Motor neuron (in vitro differentiated cells): ENCODE measurements around the gene POLE4. TPM values are rescaled to one million over a fixed set of nuclear protein-coding genes. Genes with fewer than 3 reads are reported as not detected.

ENCODE experiments used
- ATAC-seq, 8 experiments: fragments of 200-7000 bp; cut with Tn5 transposase; replicated peaks in 6 of 8; 2 replicates each; pipeline ENCODE4 v1.8.0; 2021; ENCODE audit warnings: mild to moderate bottlenecking in 8 of 8, moderate library complexity in 8 of 8
- H3K27ac ChIP-seq, 2 donors: fragments of 250-450 bp; sonication (Bioruptor Pico); 2 replicates each; pipeline ENCODE4 v1.9.0; 2021; ENCODE audit warnings: antibody characterized with exemption in 2 of 2, mild to moderate bottlenecking in 2 of 2, moderate library complexity in 1 of 2
- H3K4me1 ChIP-seq, 2 donors: fragments of 250-450 bp; sonication (Bioruptor Pico); replicated peaks in 1 of 2; 2 replicates each; pipeline ENCODE4 v1.6.1; 2021; ENCODE audit warnings: antibody characterized with exemption in 2 of 2, mild to moderate bottlenecking in 2 of 2, moderate library complexity in 1 of 2
- H3K4me3 ChIP-seq, 5 donors: fragments of 250-450 bp; sonication (Bioruptor Pico); 2 replicates each; pipeline ENCODE4 v1.9.0; 2021; ENCODE audit warnings: antibody characterized with exemption in 5 of 5, mild to moderate bottlenecking in 5 of 5, moderate library complexity in 4 of 5
- WGBS, 10 experiments: fragments of 450-650 bp; shearing (Covaris generic); methylation state at CpG; one replicate each; pipeline ENCODE4 v1.0.0; 2022; 5-methylcytosine and 5-hydroxymethylcytosine counted together
- in situ Hi-C, 9 experiments: fragments of 400-800 bp; cut with MboI; loops; one replicate each; pipeline ENCODE4 v1.15.0; 2021; ENCODE audit warnings: low sequenced_read_pairs in 9 of 9, low pct_unique_long_range_greater_than_20kb in 2 of 9; ENCODE audit not compliant: unreplicated experiment in 9 of 9
- total RNA-seq, 8 experiments: library from RNA; unstranded; fragments of 300-600 nt; gene quantifications; 2 replicates each; pipeline versions ENCODE4 v1.2.3 to v1.2.4, GENCODE V29; 2022

Gene POLE4
- total RNA-seq, 8 experiments from 2014 or later, result 23.2 to 68.9 (median 33.7) TPM

- ATAC-seq, result peak in 3 of 8 experiments; percentile 34 to 45 (median 43)
- H3K4me1 ChIP-seq, result no peaks in the 10 kb centered on the region
- no peak overlapping the region for H3K27ac ChIP-seq
- WGBS, 10 experiments, result 60 to 100% (median 91%) methylated on average over 1 to 5 of the region's 11 CpGs; no CpG with 5 or more reads in 2 of the 10 experiments
- no peak overlapping the region for H3K4me3 ChIP-seq
- in situ Hi-C loops, result loop anchor here in 3 of 9 experiments (25.0 kb wide), 1 partner anchor 688 kb away; no protein-coding TSS in a partner anchor
These were observed 33.8 kb upstream of the POLE4 start for GRCh38 chr2:74924463-74925265.

GRCh38 chr2:74925361-74925786 lies 33.1 kb upstream of the POLE4 start:
- 0 to 80% (median 40%) methylated on average over 1 of the region's 2 CpGs; no CpG with 5 or more reads in 5 of the 10 experiments for WGBS, 10 experiments
- peak in 1 of 8 experiments; percentile 59 for ATAC-seq
- no peak overlapping the region for H3K4me3 ChIP-seq
- in situ Hi-C loops, result no loop called here
- H3K4me1 ChIP-seq, result no peaks in the 10 kb centered on the region
- no peak overlapping the region for H3K27ac ChIP-seq

GRCh38 chr2:74927621-74928020 lies 30.8 kb upstream of the POLE4 start:
- 60 to 100% (median 81%) methylated on average over 1 to 5 of the region's 5 CpGs; no CpG with 5 or more reads in 3 of the 10 experiments for WGBS, 10 experiments
- no peak for ATAC-seq
- Histone ChIP-seq H3K4me1 (no peaks in the 10 kb centered on the region), H3K27ac (no peak overlapping the region), H3K4me3 (no peak overlapping the region)
- in situ Hi-C loops, result no loop called here

- in situ Hi-C loops, result no loop called here
- Histone ChIP-seq H3K4me3 (no peak overlapping the region), H3K27ac (no peak overlapping the region), H3K4me1 (peaks cover 0 to 2% of the 10 kb centered on the region in 2 donors)
- 8 to 93% (median 84%) methylated on average over 2 to 8 of the region's 8 CpGs; no CpG with 5 or more reads in 1 of the 10 experiments for WGBS, 10 experiments
- ATAC-seq, result no peak
These were observed 27.5 kb upstream of the POLE4 start for GRCh38 chr2:74930811-74931486.

GRCh38 chr2:74931940-74932339 lies 26.5 kb upstream of the POLE4 start:
- H3K4me1 ChIP-seq, result peaks cover 0 to 2% of the 10 kb centered on the region in 2 donors
- in situ Hi-C loops, result no loop called here
- 20 to 100% (median 71%) methylated on average over 1 to 2 of the region's 2 CpGs; no CpG with 5 or more reads in 2 of the 10 experiments for WGBS, 10 experiments
- no peak for ATAC-seq
- H3K27ac ChIP-seq, result no peak overlapping the region
- no peak overlapping the region for H3K4me3 ChIP-seq

GRCh38 chr2:74935975-74936391 lies 22.5 kb upstream of the POLE4 start:
- Histone ChIP-seq H3K4me3 (no peak overlapping the region), H3K27ac (no peak overlapping the region), H3K4me1 (peaks cover 0 to 2% of the 10 kb centered on the region in 2 donors)
- WGBS, 10 experiments, result 30 to 100% (median 100%) methylated on average over 1 to 4 of the region's 4 CpGs; no CpG with 5 or more reads in 1 of the 10 experiments
- peak in 2 of 8 experiments; percentile 40 to 52 for ATAC-seq
- in situ Hi-C loops, result no loop called here

GRCh38 chr2:74937221-74937880 lies 21.1 kb upstream of the POLE4 start:
- no peak overlapping the region for H3K4me3 ChIP-seq
- peaks cover 0 to 2% of the 10 kb centered on the region in 2 donors for H3K4me1 ChIP-seq
- ATAC-seq, result no peak
- in situ Hi-C loops, result no loop called here
- H3K27ac ChIP-seq, result no peak overlapping the region
- WGBS, 10 experiments, result 0 to 100% (median 91%) methylated on average over 1 to 6 of the region's 6 CpGs

- ATAC-seq, result no peak
- no peak overlapping the region for H3K4me3 ChIP-seq
- H3K4me1 ChIP-seq, result peaks cover 0 to 2% of the 10 kb centered on the region in 2 donors
- in situ Hi-C loops, result no loop called here
- 66 to 100% (median 92%) methylated on average over 1 to 4 of the region's 4 CpGs for WGBS, 10 experiments
- H3K27ac ChIP-seq, result no peak overlapping the region
These were observed 20.2 kb upstream of the POLE4 start for GRCh38 chr2:74938264-74938663.

GRCh38 chr2:74939919-74940812 lies 18.3 kb upstream of the POLE4 start:
- Histone ChIP-seq H3K4me3 (no peak overlapping the region), H3K27ac (no peak overlapping the region), H3K4me1 (peaks cover 0 to 2% of the 10 kb centered on the region in 2 donors)
- 30 to 100% (median 83%) methylated on average over 2 to 7 of the region's 7 CpGs for WGBS, 10 experiments
- in situ Hi-C loops, result no loop called here
- no peak for ATAC-seq

- no peaks in the 10 kb centered on the region for H3K4me1 ChIP-seq
- in situ Hi-C loops, result no loop called here
- 40 to 100% (median 83%) methylated on average over 1 to 3 of the region's 3 CpGs; no CpG with 5 or more reads in 3 of the 10 experiments for WGBS, 10 experiments
- no peak overlapping the region for H3K4me3 ChIP-seq
- ATAC-seq, result no peak
- no peak overlapping the region for H3K27ac ChIP-seq
These were observed 17.2 kb upstream of the POLE4 start for GRCh38 chr2:74941284-74941683.

GRCh38 chr2:74942263-74942662 lies 16.2 kb upstream of the POLE4 start:
- H3K4me3 ChIP-seq, result no peak overlapping the region
- WGBS, 10 experiments, result 20 to 94% (median 83%) methylated on average over 1 to 5 of the region's 5 CpGs; no CpG with 5 or more reads in 3 of the 10 experiments
- no peaks in the 10 kb centered on the region for H3K4me1 ChIP-seq
- in situ Hi-C loops, result no loop called here
- H3K27ac ChIP-seq, result no peak overlapping the region
- ATAC-seq, result no peak
